H1 (cell line): Measurements from ENCODE around the gene CREG2. TPM values are rescaled to one million over a fixed set of nuclear protein-coding genes. Genes with fewer than 3 reads are reported as not detected.

ENCODE experiments used
- CTCF ChIA-PET: fragments of 300-600 bp; sonication (Branson Sonifier 250); formaldehyde crosslinking; loops from one replicate; lab custom pipeline; 2021; ENCODE audit not compliant: partially characterized antibody; lab: Charles Lee
- POLR2A ChIA-PET: fragments of 300-600 bp; sonication (Branson Sonifier 250); formaldehyde crosslinking; loops from one replicate; lab custom pipeline; 2021; ENCODE audit warnings: inconsistent platforms; ENCODE audit not compliant: partially characterized antibody; lab: Charles Lee
- DNase-seq, 2 experiments: peaks; one replicate each; pipeline versions ENCODE4 v3.0.0 to v3.0.0-alpha.2; 2010 to 2022; ENCODE audit warnings: low spot score in 2 of 2, low read depth in 1 of 2, mixed read lengths in 1 of 2
- FAIRE-seq: peaks from 2 replicates; lab custom pipeline; 2011; peaks lifted over from hg19 to GRCh38; lab: Jason Lieb, UNC
- H2AFZ ChIP-seq: 2 replicates; pipeline ENCODE4 v1.8.1; 2012; ENCODE audit warnings: low read length, inconsistent platforms
- H2AK5ac ChIP-seq: 2 replicates; pipeline ENCODE4 v1.6.1; 2013; ENCODE audit warnings: low read depth, low read length
- H2BK120ac ChIP-seq: replicated peaks from 2 replicates; pipeline ENCODE3; 2013; ENCODE audit warnings: low read depth, low read length, inconsistent platforms
- H2BK12ac ChIP-seq: 2 replicates; pipeline ENCODE4 v1.6.1; 2013; ENCODE audit warnings: low read depth, low read length
- H2BK15ac ChIP-seq: 2 replicates; pipeline ENCODE4 v1.6.1; 2013; ENCODE audit warnings: low read length
- H2BK20ac ChIP-seq: 2 replicates; pipeline ENCODE4 v1.6.1; 2013; ENCODE audit warnings: low read length
- H2BK5ac ChIP-seq: 2 replicates; pipeline ENCODE4 v1.6.1; 2013; ENCODE audit warnings: low read depth, low read length
- H3K14ac ChIP-seq: 2 replicates; pipeline ENCODE4 v1.6.1; 2013; ENCODE audit warnings: inconsistent platforms; ENCODE audit not compliant: insufficient read length
- H3K18ac ChIP-seq: 2 replicates; pipeline ENCODE4 v1.6.1; 2013; ENCODE audit warnings: low read length; ENCODE audit errors: extremely low read depth
- H3K23ac ChIP-seq: 2 replicates; pipeline ENCODE4 v1.6.1; 2013; ENCODE audit warnings: inconsistent platforms; ENCODE audit not compliant: insufficient read length
- H3K23me2 ChIP-seq: 2 replicates; pipeline ENCODE4 v1.6.1; 2013; ENCODE audit warnings: low read depth, low read length
- H3K27ac ChIP-seq: 2 replicates; pipeline ENCODE4 v1.6.1; 2011; ENCODE audit warnings: low read depth, low read length, inconsistent platforms
- H3K27me3 ChIP-seq, 4 experiments: replicated peaks in 1 of 4; 1 replicate in 1 of 4; 2 replicates in 3 of 4; pipeline versions ENCODE4 v1.6.1 to v1.8.1; 2011 to 2013; ENCODE audit warnings: low read length in 3 of 4, mild to moderate bottlenecking in 3 of 4, inconsistent platforms in 2 of 4, mixed read lengths in 2 of 4, moderate library complexity in 1 of 4; ENCODE audit not compliant: control insufficient read depth in 3 of 4, insufficient read depth in 3 of 4; ENCODE audit errors: extremely low read depth in 1 of 4
- H3K36me3 ChIP-seq, 4 experiments: 2 replicates each; pipeline versions ENCODE4 v1.6.1 to v1.8.1; 2011 to 2013; ENCODE audit warnings: mild to moderate bottlenecking in 4 of 4, low read length in 3 of 4, moderate library complexity in 2 of 4, control low read depth in 1 of 4, inconsistent platforms in 1 of 4; ENCODE audit not compliant: insufficient read depth in 4 of 4, control insufficient read depth in 2 of 4
- H3K4ac ChIP-seq: replicated peaks from 2 replicates; pipeline ENCODE3; 2013; ENCODE audit warnings: low read length, low read depth, mixed read lengths, inconsistent platforms; ENCODE audit not compliant: insufficient read length
- H3K4me1 ChIP-seq, 4 experiments: replicated peaks in 1 of 4; 1 replicate in 1 of 4; 2 replicates in 3 of 4; pipeline versions ENCODE4 v1.6.1 to v1.8.1; 2011 to 2013; ENCODE audit warnings: low read length in 3 of 4, inconsistent platforms in 2 of 4, mixed read lengths in 1 of 4; ENCODE audit not compliant: insufficient read depth in 4 of 4, control insufficient read depth in 3 of 4
- H3K4me2 ChIP-seq, 2 experiments: 2 replicates each; pipeline versions ENCODE4 v1.6.1 to v1.8.1; 2011 to 2013; ENCODE audit warnings: low read depth in 2 of 2, low read length in 2 of 2, control low read depth in 1 of 2, inconsistent platforms in 1 of 2, mild to moderate bottlenecking in 1 of 2; ENCODE audit not compliant: insufficient read depth in 1 of 2
- H3K4me3 ChIP-seq, 4 experiments: fragments of 200-600, 300-600 bp in 1 of 4; sonication (generic), shearing (Covaris generic), sonication (Bioruptor Twin) in 1 of 4; 2 replicates each; pipeline versions ENCODE4 v1.5.1 to v1.8.1; 2011 to 2016; ENCODE audit warnings: low read length in 4 of 4, low read depth in 3 of 4, control low read depth in 2 of 4, inconsistent platforms in 2 of 4, mild to moderate bottlenecking in 2 of 4, mixed read lengths in 1 of 4, moderate library complexity in 1 of 4; ENCODE audit not compliant: insufficient read depth in 2 of 4; ENCODE audit errors: extremely low read depth in 1 of 4
- H3K56ac ChIP-seq: replicated peaks from 2 replicates; pipeline ENCODE3; 2013; ENCODE audit warnings: low read depth, mild to moderate bottlenecking, mixed read lengths, low read length, inconsistent platforms; ENCODE audit not compliant: insufficient read length
- H3K79me1 ChIP-seq: 2 replicates; pipeline ENCODE4 v1.6.1; 2013; ENCODE audit warnings: low read depth, low read length, control low read depth
- H3K79me2 ChIP-seq, 2 experiments: 2 replicates each; pipeline versions ENCODE4 v1.6.1 to v1.8.1; 2012 to 2013; ENCODE audit warnings: low read length in 2 of 2, mild to moderate bottlenecking in 2 of 2, inconsistent platforms in 1 of 2; ENCODE audit not compliant: insufficient read depth in 2 of 2, control insufficient read depth in 1 of 2
- H3K9ac ChIP-seq, 4 experiments: replicated peaks in 1 of 4; 1 replicate in 1 of 4; 2 replicates in 3 of 4; pipeline versions ENCODE4 v1.6.1 to v1.8.1; 2011 to 2013; ENCODE audit warnings: low read depth in 3 of 4, low read length in 3 of 4, control low read depth in 2 of 4, mild to moderate bottlenecking in 2 of 4, moderate library complexity in 2 of 4, inconsistent platforms in 1 of 4; ENCODE audit errors: extremely low read depth in 1 of 4
- H3K9me3 ChIP-seq, 2 experiments: 2 replicates each; pipeline versions ENCODE4 v1.6.1 to v1.8.1; 2012 to 2013; ENCODE audit warnings: mild to moderate bottlenecking in 2 of 2, moderate library complexity in 2 of 2, control low read depth in 1 of 2, inconsistent platforms in 1 of 2, low read depth in 1 of 2, low read length in 1 of 2, mixed read lengths in 1 of 2; ENCODE audit not compliant: insufficient read depth in 2 of 2
- H4K20me1 ChIP-seq, 2 experiments: replicated peaks in 1 of 2; 2 replicates each; pipeline versions ENCODE3 to v1.8.1; 2011 to 2013; ENCODE audit warnings: inconsistent platforms in 2 of 2, low read length in 2 of 2, mild to moderate bottlenecking in 1 of 2; ENCODE audit not compliant: insufficient read depth in 2 of 2, control insufficient read depth in 1 of 2
- H4K5ac ChIP-seq: 2 replicates; pipeline ENCODE4 v1.6.1; 2013; ENCODE audit warnings: low read length, low read depth, mixed read lengths, inconsistent platforms; ENCODE audit not compliant: insufficient read length
- H4K8ac ChIP-seq: 2 replicates; pipeline ENCODE4 v1.8.0; 2013; ENCODE audit warnings: mild to moderate bottlenecking, moderate library complexity, low read length, inconsistent platforms; ENCODE audit not compliant: insufficient read depth; ENCODE audit errors: extremely low read depth
- H4K91ac ChIP-seq: replicated peaks from 2 replicates; pipeline ENCODE3; 2013; ENCODE audit warnings: low read length, mixed read lengths, inconsistent platforms; ENCODE audit not compliant: insufficient read length
- RBBP5 ChIP-seq: IDR thresholded peaks from 2 replicates; pipeline ENCODE4 v1.7.1; 2012; ENCODE audit warnings: low read depth, mild to moderate bottlenecking, inconsistent platforms, low read length, moderate library complexity, borderline replicate concordance
- WGBS, 2 experiments: shearing (Covaris generic) in 1 of 2; methylation state at CpG; one replicate each; pipeline versions ENCODE4 v1.1.6 to v1.1.7; 2013 to 2015; ENCODE audit warnings: low lambda C conversion rate in 2 of 2, mixed read lengths in 2 of 2, inconsistent platforms in 1 of 2, low coverage in 1 of 2, missing lambda C conversion rate in 1 of 2; ENCODE audit not compliant: insufficient replicate concordance in 2 of 2, insufficient coverage in 1 of 2, insufficient read length in 1 of 2; ENCODE audit errors: extremely low coverage in 1 of 2, missing lambda C conversion rate in 1 of 2; 5-methylcytosine and 5-hydroxymethylcytosine counted together
- polyA plus RNA-seq, 7 experiments: library from polyadenylated mRNA; depleted of rRNA in 3 of 7; stranded (reverse) in 5 of 7; unstranded in 2 of 7; fragments of >200 nt in 5 of 7; fragments of 200-250 nt in 2 of 7; gene quantifications; 1 replicate in 5 of 7; 2 replicates in 1 of 7; 4 replicates in 1 of 7; pipeline versions ENCODE4 v1.2.1 to v1.2.3, GENCODE V29; 2011 to 2013; ENCODE audit warnings: missing spikeins in 2 of 7, mixed read lengths in 2 of 7
- total RNA-seq: library from RNA; stranded (reverse); fragmentation: NEBNext Ultra II Directional; extraction: Animal tissue kit (Norgen Biotek cat#: 25700); gene quantifications from 2 replicates; pipeline ENCODE4 v1.2.1, GENCODE V29; 2021

CREG2 gene
- total and polyA plus RNA-seq, 2 of the 8 experiments (the other 6 are each of a cell fraction or from before 2014, with no cell fraction given): 2.0 to 2.2 TPM

GRCh38 chr2:101426822-101427221, 39.5 kb upstream of the CREG2 start:
- Histone ChIP-seq H3K23me2 (no peaks in the 10 kb centered on the region), H3K18ac (no peak overlapping the region), H2BK12ac (no peak overlapping the region), H2AFZ (no peak overlapping the region), H3K27ac (no peak overlapping the region), H2BK5ac (no peak overlapping the region), H3K14ac (no peak overlapping the region), H3K36me3 (no peaks in the 10 kb centered on the region; a peak in 1 of 8 replicates), H4K20me1 (no peaks in the 10 kb centered on the region), H3K56ac (no peak overlapping the region), H3K79me1 (no peaks in the 10 kb centered on the region), H3K27me3 (no peaks in the 10 kb centered on the region), H3K4me2 (no peak overlapping the region), H3K79me2 (no peaks in the 10 kb centered on the region), H3K23ac (no peak overlapping the region), H4K91ac (no peak overlapping the region), H3K4ac (no peak overlapping the region), H3K4me1 (no peaks in the 10 kb centered on the region), H4K5ac (no peak overlapping the region), H2BK120ac (no peak overlapping the region), H4K8ac (no peak overlapping the region), H3K9ac (no peak overlapping the region), H2BK20ac (no peak overlapping the region), H2AK5ac (no peak overlapping the region), H2BK15ac (no peak overlapping the region), H3K4me3 (no peak overlapping the region), H3K9me3 (no peaks in the 10 kb centered on the region)
- POLR2A ChIA-PET: no interaction called here
- CTCF ChIA-PET: interaction anchor here (0.6 to 1.6 kb wide), 2 partner anchors 166 to 495 kb away, joined by 3 to 5 read pairs; no protein-coding TSS in a partner anchor
- FAIRE-seq: no peak
- no peak for TF ChIP-seq RBBP5
- no peak for DNase-seq
- WGBS, 2 experiments: 92% methylated on average over 7 of the region's 7 CpGs; no CpG with 5 or more reads in 1 of the 2 experiments
